Measurements from ENCODE around the gene VPS4A.

GRCh38 chr16:69368866-69369265 lies 57.7 kb downstream of the VPS4A start:
- TF ChIP-seq ZNF70 (CRISPR knock-in tag; IDR thresholded peaks at IDR 0.05) (no peak), CSDC2 (CRISPR knock-in tag; IDR thresholded peaks at IDR 0.05) (no peak), CREB5 (CRISPR knock-in tag; IDR thresholded peaks at IDR 0.05; ENCODE audit: low read depth) (no peak), ZNF565 (CRISPR knock-in tag; conservative IDR thresholded peaks at IDR 0.05; ENCODE audit: low read depth) (no peak), ZNF8 (CRISPR knock-in tag; IDR thresholded peaks at IDR 0.05) (no peak), BACH2 (CRISPR knock-in tag; IDR thresholded peaks at IDR 0.05; ENCODE audit: borderline replicate concordance) (no peak)
